ENCODE measurements around the gene PSKH1. TPM values are rescaled to one million over a fixed set of nuclear protein-coding genes. Genes with fewer than 3 reads are reported as not detected.
"Not testable (repeated sequence)": the region's sequence is repeated elsewhere in the genome, so short reads cannot be mapped to it uniquely, and the experiment has no call there.

The PSKH1 gene
- total RNA-seq, 1 donor from 2014 or later = 45.0 TPM

DNA sequence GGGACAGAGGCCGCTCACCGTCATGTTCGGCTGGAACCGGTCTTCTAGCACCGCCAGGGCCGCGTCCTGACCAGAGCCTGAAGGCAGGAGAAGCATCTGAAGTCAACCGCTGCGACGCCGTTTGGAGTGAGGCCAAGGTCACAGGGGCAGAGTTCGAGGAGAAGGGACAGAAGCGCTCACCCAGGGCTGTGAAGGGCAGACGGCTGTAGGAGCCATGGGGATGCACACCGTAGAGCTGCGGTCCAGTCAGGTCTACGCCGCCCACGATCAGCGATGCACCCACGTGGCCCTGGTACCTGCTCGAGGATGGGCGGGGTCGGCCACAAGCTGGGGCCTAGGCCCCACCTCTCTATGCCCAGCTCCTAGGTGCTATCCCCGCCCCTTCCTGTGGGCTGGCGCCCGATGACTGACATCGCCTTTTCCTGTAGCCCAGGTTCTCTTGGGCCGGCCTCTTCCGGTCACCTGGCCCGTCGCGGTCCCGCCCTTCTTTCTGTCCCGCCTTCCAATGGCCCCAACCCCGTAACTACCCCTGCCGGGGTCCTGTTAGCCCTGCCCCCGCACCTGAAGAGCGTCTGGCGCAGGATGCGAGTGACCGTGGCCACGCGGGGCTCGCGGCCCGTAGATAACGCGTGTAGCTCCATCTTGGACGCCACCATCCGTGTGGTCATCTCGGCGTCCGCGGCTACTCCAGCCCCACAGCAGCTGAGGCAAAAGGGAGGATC is 42.5 kb downstream of the PSKH1 start:
- DNase-seq (ENCODE audit: low spot score, unreplicated experiment) = peak; percentile 89
- peak overlapping the region; percentile 99 for H3K27ac Mint-ChIP-seq
- H3K27me3 Mint-ChIP-seq = peaks cover 3% of the 10 kb centered on the region
- peaks cover 3% of the 10 kb centered on the region for H3K36me3 Mint-ChIP-seq (ENCODE audit: insufficient read depth)
- peak overlapping the region; percentile 96 for H3K4me3 Mint-ChIP-seq (ENCODE audit: low read depth)
- TF ChIP-seq, protein P1, sequence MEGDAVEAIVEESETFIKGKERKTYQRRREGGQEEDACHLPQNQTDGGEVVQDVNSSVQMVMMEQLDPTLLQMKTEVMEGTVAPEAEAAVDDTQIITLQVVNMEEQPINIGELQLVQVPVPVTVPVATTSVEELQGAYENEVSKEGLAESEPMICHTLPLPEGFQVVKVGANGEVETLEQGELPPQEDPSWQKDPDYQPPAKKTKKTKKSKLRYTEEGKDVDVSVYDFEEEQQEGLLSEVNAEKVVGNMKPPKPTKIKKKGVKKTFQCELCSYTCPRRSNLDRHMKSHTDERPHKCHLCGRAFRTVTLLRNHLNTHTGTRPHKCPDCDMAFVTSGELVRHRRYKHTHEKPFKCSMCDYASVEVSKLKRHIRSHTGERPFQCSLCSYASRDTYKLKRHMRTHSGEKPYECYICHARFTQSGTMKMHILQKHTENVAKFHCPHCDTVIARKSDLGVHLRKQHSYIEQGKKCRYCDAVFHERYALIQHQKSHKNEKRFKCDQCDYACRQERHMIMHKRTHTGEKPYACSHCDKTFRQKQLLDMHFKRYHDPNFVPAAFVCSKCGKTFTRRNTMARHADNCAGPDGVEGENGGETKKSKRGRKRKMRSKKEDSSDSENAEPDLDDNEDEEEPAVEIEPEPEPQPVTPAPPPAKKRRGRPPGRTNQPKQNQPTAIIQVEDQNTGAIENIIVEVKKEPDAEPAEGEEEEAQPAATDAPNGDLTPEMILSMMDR (IDR thresholded peaks at IDR 0.05; ENCODE audit: unreplicated experiment) = no peak
- H3K9me3 Mint-ChIP-seq (ENCODE audit: low read depth) = no peaks in the 10 kb centered on the region
- H3K4me1 Mint-ChIP-seq (ENCODE audit: low read depth) = peaks cover 15% of the 10 kb centered on the region

DNA sequence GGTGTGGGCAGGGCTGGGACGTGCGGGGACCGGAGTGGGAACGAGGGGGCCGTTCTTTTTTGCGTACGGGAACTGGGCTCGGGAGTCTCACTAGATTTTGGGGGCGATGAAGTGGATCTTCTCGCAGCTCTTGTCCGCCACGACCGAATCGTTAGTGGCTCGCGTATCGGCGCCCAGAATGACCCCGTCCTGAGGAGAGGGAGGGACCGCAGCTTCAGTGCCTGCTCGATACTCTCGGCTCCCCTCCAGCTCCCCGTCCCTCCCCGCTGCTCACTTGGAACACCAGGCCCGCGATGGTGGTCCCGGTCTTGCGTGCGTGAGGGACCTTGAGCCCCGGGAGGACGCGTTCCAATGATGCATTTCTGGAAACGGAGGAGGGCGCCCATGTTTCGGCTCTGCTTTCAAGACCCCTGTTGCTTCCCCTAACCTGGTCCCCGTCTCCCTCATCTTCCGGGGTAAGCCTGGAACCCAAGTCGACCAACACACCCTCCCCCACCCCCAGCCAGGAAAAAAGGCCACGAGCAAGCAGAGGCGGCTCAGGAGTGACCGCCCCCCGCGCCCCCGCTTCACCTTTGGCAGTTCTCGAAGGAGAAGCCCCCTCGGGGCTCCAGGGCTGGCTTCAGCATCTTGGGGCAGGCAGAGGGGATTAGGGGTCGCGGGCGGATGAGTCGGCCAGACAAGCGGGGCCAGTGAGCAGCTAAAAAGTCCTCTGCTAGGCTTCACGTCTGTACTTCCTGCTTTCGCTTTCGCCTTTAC is 43.2 kb downstream of the PSKH1 start, which contains the start of gene PSMB10:
Gene PSMB10, minus strand, starts transcription at position 727 of the 756 bp plus-strand sequence. Its CDS starts 101 bp downstream, at position 626.
- Mint-ChIP-seq H3K27ac (peak within 1 kb of the TSS; percentile 99), H3K4me1 (ENCODE audit: low read depth) (peaks cover 15% of the 10 kb centered on the region), H3K4me3 (ENCODE audit: low read depth) (peak within 1 kb of the TSS; percentile 96), H3K9me3 (ENCODE audit: low read depth) (no peaks in the 10 kb centered on the region), H3K27me3 (peaks cover 3% of the 10 kb centered on the region), H3K36me3 (ENCODE audit: insufficient read depth) (peaks cover 3% of the 10 kb centered on the region)
- TF ChIP-seq, protein P1 (IDR thresholded peaks at IDR 0.05; ENCODE audit: unreplicated experiment) = no peak
- DNase-seq (ENCODE audit: low spot score, unreplicated experiment) = no peak

DNA sequence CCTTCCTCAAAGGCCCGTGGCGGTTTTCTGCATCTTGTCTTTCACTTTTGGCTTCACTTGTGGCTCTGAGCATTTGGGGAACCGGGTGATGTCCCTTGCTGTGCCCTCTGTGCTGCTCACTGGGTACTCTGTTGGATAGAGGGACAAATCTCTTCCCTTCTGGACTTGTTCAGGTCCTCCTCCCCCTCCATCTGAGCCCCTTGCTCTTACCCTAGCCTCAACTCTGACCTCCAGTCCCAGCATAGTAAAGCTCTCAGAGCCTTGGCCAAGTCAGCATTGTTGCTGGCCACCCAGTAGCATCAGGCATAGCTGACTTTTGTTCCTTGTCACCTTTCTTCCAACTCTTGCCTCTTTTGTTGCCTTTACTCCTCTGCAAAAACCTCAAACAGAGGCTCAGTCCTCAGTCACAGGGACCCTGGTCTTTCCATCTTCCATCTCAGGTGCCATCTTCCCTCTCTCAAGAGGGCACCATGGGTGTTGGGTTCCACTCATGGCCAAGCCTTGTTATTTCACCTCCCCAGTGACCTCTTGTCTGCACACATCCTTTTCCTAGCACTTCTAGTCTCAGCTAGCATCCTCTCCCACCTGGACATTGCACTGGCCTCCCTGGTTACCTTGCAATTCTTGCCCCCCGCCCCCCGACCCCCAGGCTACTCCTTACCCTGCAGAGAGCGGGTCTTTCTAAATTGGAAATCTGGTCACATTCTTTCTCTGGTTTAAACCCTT is 44.0 kb downstream of the PSKH1 start:
- H3K27ac Mint-ChIP-seq = peak overlapping the region; percentile 99
- H3K9me3 Mint-ChIP-seq (ENCODE audit: low read depth) = no peaks in the 10 kb centered on the region
- H3K36me3 Mint-ChIP-seq (ENCODE audit: insufficient read depth) = peaks cover 3% of the 10 kb centered on the region
- TF ChIP-seq, protein P1 (IDR thresholded peaks at IDR 0.05; ENCODE audit: unreplicated experiment) = no peak
- H3K4me3 Mint-ChIP-seq (ENCODE audit: low read depth) = peak overlapping the region; percentile 96
- DNase-seq (ENCODE audit: low spot score, unreplicated experiment) = no peak
- peaks cover 15% of the 10 kb centered on the region for H3K4me1 Mint-ChIP-seq (ENCODE audit: low read depth)
- peaks cover 3% of the 10 kb centered on the region for H3K27me3 Mint-ChIP-seq

DNA sequence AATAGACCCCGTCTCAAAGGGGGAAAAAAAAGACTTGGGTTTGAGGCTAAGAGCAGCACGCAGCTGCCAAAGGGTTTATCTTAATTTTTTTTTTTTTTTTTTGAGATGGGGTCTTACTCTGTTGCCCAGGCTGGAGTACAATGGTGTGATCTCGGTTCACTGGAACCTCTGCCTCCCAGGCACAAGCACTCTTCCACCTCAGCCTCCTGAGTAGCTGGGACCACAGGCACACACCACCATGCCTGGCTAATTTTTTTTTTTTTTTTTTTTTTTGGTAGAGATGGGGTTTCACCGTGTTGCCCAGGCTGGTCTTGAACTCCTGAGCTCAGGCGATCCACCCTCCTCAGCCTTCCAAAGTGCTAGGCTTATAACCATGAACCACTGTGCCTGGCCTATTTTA is 44.7 kb downstream of the PSKH1 start:
- Mint-ChIP-seq H3K4me3 (ENCODE audit: low read depth) (peak overlapping the region; percentile 96), H3K4me1 (ENCODE audit: low read depth) (peaks cover 16% of the 10 kb centered on the region)
- H3K27ac Mint-ChIP-seq; H3K27me3 Mint-ChIP-seq; H3K9me3 Mint-ChIP-seq (ENCODE audit: low read depth); H3K36me3 Mint-ChIP-seq (ENCODE audit: insufficient read depth); DNase-seq (ENCODE audit: low spot score, unreplicated experiment): not testable (repeated sequence)

DNA sequence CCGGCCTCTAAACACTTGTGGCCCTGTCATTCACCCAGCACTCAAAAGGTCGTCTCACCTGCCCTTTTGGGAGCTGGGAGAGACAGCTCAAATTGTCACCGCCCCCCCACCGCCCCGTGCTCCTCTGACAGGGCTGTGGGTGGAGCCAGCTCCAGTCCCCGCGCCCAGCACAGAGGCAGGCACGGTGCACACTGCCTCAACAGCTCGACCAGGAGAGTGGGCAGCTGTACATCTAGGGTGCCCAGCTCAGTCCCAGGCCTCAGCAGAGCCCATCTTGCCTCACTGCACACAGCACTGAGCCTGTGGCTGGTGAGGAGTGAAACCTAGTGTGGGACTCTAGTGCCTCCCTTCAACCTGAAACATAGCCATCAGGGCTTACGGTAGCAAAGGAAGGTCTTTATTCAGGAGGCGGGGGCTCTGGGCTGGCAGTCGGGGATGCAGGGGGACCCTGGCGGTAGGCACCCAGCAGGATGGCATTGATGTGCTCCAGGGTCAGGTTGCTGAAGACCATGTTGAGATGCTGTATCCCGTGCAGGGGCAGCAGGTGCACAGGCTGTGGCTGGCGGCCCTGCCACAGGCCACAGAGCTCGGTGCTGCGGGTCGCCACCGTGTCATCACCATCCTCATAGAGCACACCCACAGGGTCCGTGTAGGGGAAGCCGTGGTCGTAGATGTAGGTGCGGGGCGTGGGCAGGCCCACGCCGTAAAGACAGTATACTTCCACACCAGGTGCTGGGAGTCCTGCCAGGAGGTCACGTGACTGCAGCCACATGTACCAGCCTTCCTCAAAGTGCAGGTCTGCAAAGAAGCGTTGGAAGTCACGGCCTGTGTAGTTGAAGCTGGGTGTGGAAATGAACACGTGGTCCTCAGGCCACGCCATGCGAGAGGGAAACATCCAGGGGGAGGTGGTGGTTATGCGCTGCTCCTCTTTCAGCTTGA is 46.7 kb downstream of the PSKH1 start:
- no peaks in the 10 kb centered on the region for H3K9me3 Mint-ChIP-seq (ENCODE audit: low read depth)
- TF ChIP-seq, protein P1 (IDR thresholded peaks at IDR 0.05; ENCODE audit: unreplicated experiment) = no peak
- H3K4me1 Mint-ChIP-seq (ENCODE audit: low read depth) = peaks cover 19% of the 10 kb centered on the region

More for the DNA sequence above, 46.7 kb downstream of the PSKH1 start:
- no peak overlapping the region for H3K4me3 Mint-ChIP-seq (ENCODE audit: low read depth)
- DNase-seq (ENCODE audit: low spot score, unreplicated experiment) = no peak
- peaks cover 3% of the 10 kb centered on the region for H3K27me3 Mint-ChIP-seq
- H3K36me3 Mint-ChIP-seq (ENCODE audit: insufficient read depth) = peaks cover 3% of the 10 kb centered on the region
- no peak overlapping the region for H3K27ac Mint-ChIP-seq
